GM23338 (cell line): ENCODE measurements around the gene ZNF805.

Experiments used
- CREB1 ChIP-seq: fragments of 250-450 bp; sonication (Bioruptor Pico); IDR thresholded peaks from 2 replicates; pipeline ENCODE4 v1.5.0; 2020; ENCODE audit warnings: low read depth, mild to moderate bottlenecking, moderate library complexity
- EZH2 ChIP-seq: fragments of 200-600 bp; sonication (generic); IDR thresholded peaks from one replicate; pipeline ENCODE4 v1.8.0; 2017; ENCODE audit warnings: antibody characterized with exemption, mild to moderate bottlenecking, low read depth; ENCODE audit not compliant: unreplicated experiment
- EZH2phosphoT487 ChIP-seq: fragments of 200-600 bp; sonication (generic); IDR thresholded peaks from one replicate; pipeline ENCODE4 v1.8.1; 2018; ENCODE audit warnings: antibody characterized with exemption; ENCODE audit not compliant: unreplicated experiment
- JUNB ChIP-seq: IDR thresholded peaks from one replicate; pipeline ENCODE4 v1.6.1; 2016; ENCODE audit warnings: antibody characterized with exemption; ENCODE audit not compliant: unreplicated experiment
- NANOG ChIP-seq: IDR thresholded peaks from 2 replicates; pipeline ENCODE4 v1.6.1; 2016; ENCODE audit warnings: antibody characterized with exemption, borderline replicate concordance
- POLR2AphosphoS5 ChIP-seq: IDR thresholded peaks from 2 replicates; pipeline ENCODE4 v1.6.1; 2016; ENCODE audit warnings: antibody characterized with exemption, low read depth
- ZNF114 ChIP-seq: fragments of 250-450 bp; sonication (Bioruptor Pico); IDR thresholded peaks from 2 replicates; pipeline ENCODE4 v1.5.0; 2020; ENCODE audit warnings: mild to moderate bottlenecking, moderate library complexity
- ZNF331 ChIP-seq: fragments of 250-450 bp; sonication (Bioruptor Pico); IDR thresholded peaks from 2 replicates; pipeline ENCODE4 v1.5.0; 2020; ENCODE audit warnings: low read depth, mild to moderate bottlenecking, moderate library complexity
- TF ChIP-seq, protein P1 (sequence below), 2 experiments: fragments of 200-600 bp in 1 of 2; sonication (generic) in 1 of 2; conservative IDR thresholded peaks; 2 replicates each; pipeline versions ENCODE4 v1.5.1 to v1.6.1; 2016 to 2017; ENCODE audit warnings: antibody characterized with exemption in 2 of 2, low read depth in 2 of 2, mild to moderate bottlenecking in 2 of 2, moderate library complexity in 1 of 2
- TF ChIP-seq, protein P2 (sequence below): IDR thresholded peaks from one replicate; pipeline ENCODE4 v1.6.1; 2018; ENCODE audit warnings: antibody characterized with exemption; ENCODE audit not compliant: unreplicated experiment

DNA sequence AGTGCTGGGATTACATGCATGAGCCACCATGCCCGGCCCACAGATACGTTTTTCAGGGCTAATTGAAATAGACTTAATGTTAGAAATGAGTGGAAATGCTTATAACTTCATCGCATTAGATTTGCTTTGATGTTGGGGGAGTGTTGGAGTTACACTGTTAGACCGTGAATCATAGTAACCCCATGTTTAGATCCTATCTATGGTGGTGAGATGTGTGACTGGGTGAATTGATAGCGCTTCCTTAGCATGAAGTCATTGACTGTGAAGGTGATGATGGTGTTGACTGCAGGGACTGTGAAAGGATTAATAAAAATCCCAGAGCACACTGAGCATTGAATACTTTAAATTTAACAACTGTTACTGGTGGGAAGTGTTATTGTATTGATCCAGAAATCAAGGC, 47.4 kb upstream of the ZNF805 start:
- TF ChIP-seq ZNF114 = no peak
- TF ChIP-seq, protein P1, sequence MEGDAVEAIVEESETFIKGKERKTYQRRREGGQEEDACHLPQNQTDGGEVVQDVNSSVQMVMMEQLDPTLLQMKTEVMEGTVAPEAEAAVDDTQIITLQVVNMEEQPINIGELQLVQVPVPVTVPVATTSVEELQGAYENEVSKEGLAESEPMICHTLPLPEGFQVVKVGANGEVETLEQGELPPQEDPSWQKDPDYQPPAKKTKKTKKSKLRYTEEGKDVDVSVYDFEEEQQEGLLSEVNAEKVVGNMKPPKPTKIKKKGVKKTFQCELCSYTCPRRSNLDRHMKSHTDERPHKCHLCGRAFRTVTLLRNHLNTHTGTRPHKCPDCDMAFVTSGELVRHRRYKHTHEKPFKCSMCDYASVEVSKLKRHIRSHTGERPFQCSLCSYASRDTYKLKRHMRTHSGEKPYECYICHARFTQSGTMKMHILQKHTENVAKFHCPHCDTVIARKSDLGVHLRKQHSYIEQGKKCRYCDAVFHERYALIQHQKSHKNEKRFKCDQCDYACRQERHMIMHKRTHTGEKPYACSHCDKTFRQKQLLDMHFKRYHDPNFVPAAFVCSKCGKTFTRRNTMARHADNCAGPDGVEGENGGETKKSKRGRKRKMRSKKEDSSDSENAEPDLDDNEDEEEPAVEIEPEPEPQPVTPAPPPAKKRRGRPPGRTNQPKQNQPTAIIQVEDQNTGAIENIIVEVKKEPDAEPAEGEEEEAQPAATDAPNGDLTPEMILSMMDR (conservative IDR thresholded peaks at IDR 0.05; ENCODE audit: low read depth in 2 of 2) = no peak
- TF ChIP-seq CREB1 (CRISPR knock-in tag) = no peak
- TF ChIP-seq EZH2 = no peak
- no peak for TF ChIP-seq EZH2phosphoT487
- TF ChIP-seq, protein P2, sequence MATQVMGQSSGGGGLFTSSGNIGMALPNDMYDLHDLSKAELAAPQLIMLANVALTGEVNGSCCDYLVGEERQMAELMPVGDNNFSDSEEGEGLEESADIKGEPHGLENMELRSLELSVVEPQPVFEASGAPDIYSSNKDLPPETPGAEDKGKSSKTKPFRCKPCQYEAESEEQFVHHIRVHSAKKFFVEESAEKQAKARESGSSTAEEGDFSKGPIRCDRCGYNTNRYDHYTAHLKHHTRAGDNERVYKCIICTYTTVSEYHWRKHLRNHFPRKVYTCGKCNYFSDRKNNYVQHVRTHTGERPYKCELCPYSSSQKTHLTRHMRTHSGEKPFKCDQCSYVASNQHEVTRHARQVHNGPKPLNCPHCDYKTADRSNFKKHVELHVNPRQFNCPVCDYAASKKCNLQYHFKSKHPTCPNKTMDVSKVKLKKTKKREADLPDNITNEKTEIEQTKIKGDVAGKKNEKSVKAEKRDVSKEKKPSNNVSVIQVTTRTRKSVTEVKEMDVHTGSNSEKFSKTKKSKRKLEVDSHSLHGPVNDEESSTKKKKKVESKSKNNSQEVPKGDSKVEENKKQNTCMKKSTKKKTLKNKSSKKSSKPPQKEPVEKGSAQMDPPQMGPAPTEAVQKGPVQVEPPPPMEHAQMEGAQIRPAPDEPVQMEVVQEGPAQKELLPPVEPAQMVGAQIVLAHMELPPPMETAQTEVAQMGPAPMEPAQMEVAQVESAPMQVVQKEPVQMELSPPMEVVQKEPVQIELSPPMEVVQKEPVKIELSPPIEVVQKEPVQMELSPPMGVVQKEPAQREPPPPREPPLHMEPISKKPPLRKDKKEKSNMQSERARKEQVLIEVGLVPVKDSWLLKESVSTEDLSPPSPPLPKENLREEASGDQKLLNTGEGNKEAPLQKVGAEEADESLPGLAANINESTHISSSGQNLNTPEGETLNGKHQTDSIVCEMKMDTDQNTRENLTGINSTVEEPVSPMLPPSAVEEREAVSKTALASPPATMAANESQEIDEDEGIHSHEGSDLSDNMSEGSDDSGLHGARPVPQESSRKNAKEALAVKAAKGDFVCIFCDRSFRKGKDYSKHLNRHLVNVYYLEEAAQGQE = no peak
- no peak for TF ChIP-seq ZNF331 (CRISPR knock-in tag)
- no peak for TF ChIP-seq POLR2AphosphoS5
- TF ChIP-seq NANOG = no peak
- TF ChIP-seq JUNB = no peak
